Suppressor macrophage treated with lipopolysaccharide for 1 hour (primary cell): ENCODE results near the gene CNR1.

Source experiments
- DNase-seq, 3 donors: peaks; one replicate each; pipeline ENCODE4 v3.0.0-alpha.2; 2020 to 2022

CNR1 gene

GRCh38 chr6:88143421-88144157 lies 22.6 kb downstream of the CNR1 start:
- no peak for DNase-seq

- DNase-seq, result no peak
These were observed 23.9 kb downstream of the CNR1 start for GRCh38 chr6:88142297-88142668.

GRCh38 chr6:88141561-88142296 lies 24.4 kb downstream of the CNR1 start:
- DNase-seq, result no peak

GRCh38 chr6:88137915-88138314 lies 28.2 kb downstream of the CNR1 start:
- no peak for DNase-seq

- peak in 2 of 3 donors; percentile 8 to 16 for DNase-seq
These were observed 30.5 kb downstream of the CNR1 start for GRCh38 chr6:88135578-88136114.

GRCh38 chr6:88134575-88134974 lies 31.6 kb downstream of the CNR1 start:
- DNase-seq, result no peak

- DNase-seq, result no peak
These were observed 32.4 kb downstream of the CNR1 start for GRCh38 chr6:88133718-88134117.

GRCh38 chr6:88124925-88125557 lies 41.1 kb downstream of the CNR1 start:
- no peak for DNase-seq

- DNase-seq, result no peak
These were observed 45.5 kb downstream of the CNR1 start for GRCh38 chr6:88120635-88121034.

GRCh38 chr6:88119769-88120168 lies 46.4 kb downstream of the CNR1 start:
- DNase-seq, result peak in 1 of 3 donors; percentile 4

GRCh38 chr6:88116276-88116675 lies 49.9 kb downstream of the CNR1 start:
- DNase-seq, result no peak

- DNase-seq, result no peak
These were observed 50.8 kb downstream of the CNR1 start for GRCh38 chr6:88115307-88115706.

GRCh38 chr6:88114838-88115237 lies 51.3 kb downstream of the CNR1 start:
- no peak for DNase-seq

- no peak for DNase-seq
These were observed 54.2 kb downstream of the CNR1 start for GRCh38 chr6:88111991-88112390.

- no peak for DNase-seq
These were observed 58.9 kb downstream of the CNR1 start for GRCh38 chr6:88107241-88107640.

GRCh38 chr6:88105741-88106340 lies 60.3 kb downstream of the CNR1 start:
- no peak for DNase-seq
